GM12874 (cell line): ENCODE data around the gene RNF126.

Experiments
- CTCF ChIP-seq: IDR thresholded peaks from 2 replicates; pipeline ENCODE4 v1.5.1; 2011; ENCODE audit warnings: low read depth, mild to moderate bottlenecking, control low read depth, low read length, moderate library complexity; ENCODE audit not compliant: insufficient read depth

RNF126 gene

GRCh38 chr19:601790-602189, 61.2 kb downstream of the RNF126 start:
- TF ChIP-seq CTCF: no peak

DNA sequence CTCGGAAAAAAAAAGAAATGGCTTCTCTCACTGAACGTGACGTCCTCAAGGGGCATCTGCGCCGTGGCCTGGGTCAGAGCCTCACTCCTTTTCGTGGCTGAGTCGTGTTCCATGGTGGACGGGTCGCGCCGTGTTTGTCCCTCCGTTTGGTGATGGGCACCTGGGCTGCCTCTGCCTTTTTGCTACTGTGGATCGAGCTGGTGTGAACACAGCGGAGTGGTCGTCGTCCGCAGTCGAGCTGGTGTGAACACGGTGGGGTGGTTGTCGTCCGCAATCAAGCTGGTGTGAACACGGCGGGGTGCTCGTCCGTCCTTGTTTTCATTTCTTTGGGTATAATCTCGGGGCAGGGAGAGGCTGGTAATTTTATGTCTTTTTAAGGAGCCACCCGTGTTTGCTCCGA, 61.7 kb downstream of the RNF126 start:
- no peak for TF ChIP-seq CTCF
